NT2/D1 (cell line): ENCODE measurements around the gene ANXA7.

Experiments
- DNase-seq: peaks from one replicate; pipeline ENCODE4 v3.0.0-alpha.2; 2011; ENCODE audit warnings: low read depth, low spot score
- H3K27me3 ChIP-seq: 2 replicates; pipeline ENCODE4 v1.6.0; 2011; ENCODE audit warnings: mild to moderate bottlenecking; ENCODE audit not compliant: insufficient read length, insufficient read depth
- H3K36me3 ChIP-seq: 2 replicates; pipeline ENCODE4 v1.6.1; 2011; ENCODE audit warnings: mild to moderate bottlenecking, low read length, mixed read lengths; ENCODE audit not compliant: insufficient read depth, insufficient read length
- H3K4me1 ChIP-seq: 2 replicates; pipeline ENCODE4 v1.5.1; 2011; ENCODE audit not compliant: insufficient read depth, insufficient read length
- H3K4me3 ChIP-seq: 2 replicates; pipeline ENCODE4 v1.5.1; 2011; ENCODE audit warnings: low read depth; ENCODE audit not compliant: insufficient read length
- H3K9ac ChIP-seq: 2 replicates; pipeline ENCODE4 v1.6.0; 2011; ENCODE audit warnings: low read depth; ENCODE audit not compliant: insufficient read length
- H3K9me3 ChIP-seq: 2 replicates; pipeline ENCODE4 v1.5.1; 2011; ENCODE audit warnings: mild to moderate bottlenecking, low read length; ENCODE audit not compliant: insufficient read depth
- SUZ12 ChIP-seq: IDR thresholded peaks from 2 replicates; pipeline ENCODE4 v1.6.1; 2011; ENCODE audit not compliant: insufficient read length, insufficient read depth; ENCODE audit errors: extremely low read depth
- YY1 ChIP-seq: IDR thresholded peaks from 2 replicates; pipeline ENCODE4 v1.6.1; 2011; ENCODE audit not compliant: insufficient read length, insufficient read depth
- ZNF274 ChIP-seq: IDR thresholded peaks from 2 replicates; pipeline ENCODE4 v1.6.1; 2011; ENCODE audit warnings: mild to moderate bottlenecking, low read depth, low read length

The ANXA7 gene

GRCh38 chr10:73388228-73388627 is 25.6 kb downstream of the ANXA7 start:
- DNase-seq: no peak
- Histone ChIP-seq H3K27me3 (no peaks in the 10 kb centered on the region), H3K36me3 (peaks cover 39% of the 10 kb centered on the region), H3K9ac (no peak overlapping the region), H3K4me3 (no peak overlapping the region), H3K4me1 (no peaks in the 10 kb centered on the region), H3K9me3 (no peaks in the 10 kb centered on the region)
- TF ChIP-seq SUZ12 (no peak), ZNF274 (no peak), YY1 (no peak)

GRCh38 chr10:73386583-73386982 is 27.3 kb downstream of the ANXA7 start:
- H3K9ac ChIP-seq: no peak overlapping the region
- no peaks in the 10 kb centered on the region for H3K9me3 ChIP-seq
- no peak overlapping the region for H3K4me3 ChIP-seq
- H3K36me3 ChIP-seq: peaks cover 52% of the 10 kb centered on the region
- TF ChIP-seq ZNF274 (no peak), SUZ12 (no peak), YY1 (no peak)
- no peaks in the 10 kb centered on the region for H3K27me3 ChIP-seq
- no peaks in the 10 kb centered on the region for H3K4me1 ChIP-seq
- DNase-seq: no peak

GRCh38 chr10:73379064-73379748 is 34.7 kb downstream of the ANXA7 start:
- H3K9ac ChIP-seq: no peak overlapping the region
- H3K4me1 ChIP-seq: no peaks in the 10 kb centered on the region
- DNase-seq: no peak
- no peak for TF ChIP-seq SUZ12
- no peak for TF ChIP-seq ZNF274
- no peak for TF ChIP-seq YY1
- no peaks in the 10 kb centered on the region for H3K27me3 ChIP-seq
- no peak overlapping the region for H3K4me3 ChIP-seq
- H3K36me3 ChIP-seq: peaks cover 53% of the 10 kb centered on the region
- no peaks in the 10 kb centered on the region for H3K9me3 ChIP-seq

GRCh38 chr10:73376679-73377078 is 37.2 kb downstream of the ANXA7 start:
- TF ChIP-seq YY1 (no peak), SUZ12 (no peak), ZNF274 (no peak)
- H3K36me3 ChIP-seq: peaks cover 39% of the 10 kb centered on the region
- no peak overlapping the region for H3K4me3 ChIP-seq
- H3K9ac ChIP-seq: no peak overlapping the region
- H3K9me3 ChIP-seq: no peaks in the 10 kb centered on the region
- no peaks in the 10 kb centered on the region for H3K27me3 ChIP-seq
- DNase-seq: no peak
- H3K4me1 ChIP-seq: no peaks in the 10 kb centered on the region

- no peaks in the 10 kb centered on the region for H3K4me1 ChIP-seq
- H3K9me3 ChIP-seq: no peaks in the 10 kb centered on the region
- H3K4me3 ChIP-seq: no peak overlapping the region
- TF ChIP-seq ZNF274: no peak
- TF ChIP-seq SUZ12: no peak
- no peak for TF ChIP-seq YY1
- H3K27me3 ChIP-seq: no peaks in the 10 kb centered on the region
- peaks cover 12% of the 10 kb centered on the region for H3K36me3 ChIP-seq
- DNase-seq: no peak
- no peak overlapping the region for H3K9ac ChIP-seq
These were observed 45.6 kb downstream of the ANXA7 start for GRCh38 chr10:73368238-73368637.

GRCh38 chr10:73366381-73367298 is 47.2 kb downstream of the ANXA7 start:
- Histone ChIP-seq H3K9me3 (0 out of 2 replicates have a peak, but pooled peaks cover 8% of the 10 kb centered on the region), H3K4me1 (no peaks in the 10 kb centered on the region), H3K4me3 (no peak overlapping the region), H3K27me3 (no peaks in the 10 kb centered on the region), H3K9ac (no peak overlapping the region), H3K36me3 (peaks cover 12% of the 10 kb centered on the region)
- DNase-seq: no peak
- no peak for TF ChIP-seq SUZ12
- no peak for TF ChIP-seq ZNF274
- TF ChIP-seq YY1: no peak

GRCh38 chr10:73364964-73365363 is 48.9 kb downstream of the ANXA7 start:
- peaks cover 12% of the 10 kb centered on the region for H3K36me3 ChIP-seq
- no peak for TF ChIP-seq ZNF274
- TF ChIP-seq SUZ12: no peak
- TF ChIP-seq YY1: no peak
- H3K9ac ChIP-seq: no peak overlapping the region
- H3K4me1 ChIP-seq: no peaks in the 10 kb centered on the region
- H3K4me3 ChIP-seq: no peak overlapping the region
- no peaks in the 10 kb centered on the region for H3K27me3 ChIP-seq
- DNase-seq: no peak
- H3K9me3 ChIP-seq: 0 out of 2 replicates have a peak, but pooled peaks cover 8% of the 10 kb centered on the region
